ENCODE results near the gene TXNRD2.

Gene TXNRD2

DNA sequence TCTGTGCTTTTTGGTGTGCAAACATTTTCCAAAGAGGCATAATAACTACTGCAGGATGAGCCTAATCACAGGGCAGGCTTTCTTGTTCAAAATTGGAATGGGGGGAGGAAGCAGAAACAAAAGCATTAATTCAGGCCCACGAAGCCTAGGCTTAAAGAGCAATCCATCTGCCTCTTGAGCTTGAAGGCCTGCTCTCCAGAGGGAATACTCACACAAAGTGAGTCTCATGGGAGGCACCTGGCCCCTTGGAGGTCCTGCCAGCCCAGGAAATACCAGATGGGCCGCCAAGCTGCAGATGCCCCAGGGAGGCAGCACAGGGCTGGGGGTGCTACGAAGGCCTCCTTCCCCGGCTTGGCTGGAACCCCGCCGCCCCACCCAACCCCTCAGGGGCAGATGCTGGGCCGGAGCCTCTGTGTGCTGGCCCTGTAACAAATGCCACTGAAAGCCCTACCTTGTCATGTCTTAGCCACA, 39.3 kb downstream of the TXNRD2 start:
- H3K4me3 ChIP-seq (ENCODE audit: low read depth in 1 of 2, low read length in 1 of 2), result no peak overlapping the region
- peaks cover 46% of the 10 kb centered on the region for H3K36me3 ChIP-seq
- H3K4me1 ChIP-seq (ENCODE audit: control insufficient read depth in 1 of 2, insufficient read depth in 1 of 2, low read depth in 1 of 2, low read length in 1 of 2), result no peaks in the 10 kb centered on the region
- no peaks in the 10 kb centered on the region for H3K27me3 ChIP-seq
- no peak for TF ChIP-seq CTCF (IDR thresholded peaks at IDR 0.05)
- H3K9me3 ChIP-seq, result no peaks in the 10 kb centered on the region
- H3K27ac ChIP-seq, result no peak overlapping the region

DNA sequence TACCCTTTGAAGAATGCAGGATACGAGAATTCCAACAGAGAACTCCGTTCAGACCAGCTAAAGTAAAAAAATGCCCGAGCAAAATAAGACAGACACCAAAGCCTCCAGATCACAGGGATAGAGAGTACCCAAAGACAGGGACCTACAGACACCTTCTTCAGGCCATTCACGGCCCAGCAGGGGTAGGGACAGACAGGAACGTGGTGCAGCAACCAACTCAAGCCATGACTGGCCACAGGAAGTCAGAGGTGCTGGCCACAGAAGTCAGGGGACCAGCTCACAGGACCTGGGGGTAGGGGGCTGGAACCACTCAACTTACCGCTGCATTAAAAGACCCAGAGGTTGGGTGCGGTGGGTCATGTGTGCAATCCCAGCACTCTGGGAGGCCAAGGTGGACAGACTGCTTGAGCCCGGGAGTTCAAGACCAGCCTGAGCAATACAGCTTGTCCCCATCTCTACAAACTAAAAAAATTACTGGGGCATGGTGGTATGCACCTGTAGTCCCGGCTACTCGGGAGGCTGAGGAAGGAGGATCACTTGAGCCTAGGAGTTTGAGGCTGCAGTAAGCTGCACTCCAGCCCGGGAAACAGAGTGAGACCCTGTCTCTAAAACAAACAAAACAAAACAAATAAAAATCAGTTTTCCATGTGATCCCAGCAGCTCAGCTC, 39.9 kb downstream of the TXNRD2 start:
- Histone ChIP-seq H3K27ac (no peak overlapping the region), H3K9me3 (no peaks in the 10 kb centered on the region), H3K27me3 (no peaks in the 10 kb centered on the region), H3K36me3 (peaks cover 44% of the 10 kb centered on the region), H3K4me3 (ENCODE audit: low read depth in 1 of 2, low read length in 1 of 2) (no peak overlapping the region), H3K4me1 (ENCODE audit: control insufficient read depth in 1 of 2, insufficient read depth in 1 of 2, low read depth in 1 of 2, low read length in 1 of 2) (no peaks in the 10 kb centered on the region)
- TF ChIP-seq CTCF (IDR thresholded peaks at IDR 0.05), result no peak

GRCh38 chr22:19900707-19901436, 40.7 kb downstream of the TXNRD2 start:
- Histone ChIP-seq H3K36me3 (peaks cover 39% of the 10 kb centered on the region), H3K9me3 (no peaks in the 10 kb centered on the region), H3K4me1 (ENCODE audit: control insufficient read depth in 1 of 2, insufficient read depth in 1 of 2, low read depth in 1 of 2, low read length in 1 of 2) (no peaks in the 10 kb centered on the region), H3K27ac (no peak overlapping the region), H3K27me3 (no peaks in the 10 kb centered on the region), H3K4me3 (ENCODE audit: low read depth in 1 of 2, low read length in 1 of 2) (no peak overlapping the region)
- no peak for TF ChIP-seq CTCF (IDR thresholded peaks at IDR 0.05)

- Histone ChIP-seq H3K4me3 (ENCODE audit: low read depth in 1 of 2, low read length in 1 of 2) (no peak overlapping the region), H3K27ac (no peak overlapping the region), H3K9me3 (no peaks in the 10 kb centered on the region), H3K4me1 (ENCODE audit: control insufficient read depth in 1 of 2, insufficient read depth in 1 of 2, low read depth in 1 of 2, low read length in 1 of 2) (no peaks in the 10 kb centered on the region), H3K27me3 (no peaks in the 10 kb centered on the region), H3K36me3 (peaks cover 47% of the 10 kb centered on the region)
- TF ChIP-seq CTCF (IDR thresholded peaks at IDR 0.05), result no peak
These were observed 42.6 kb downstream of the TXNRD2 start for GRCh38 chr22:19898831-19899567.

DNA sequence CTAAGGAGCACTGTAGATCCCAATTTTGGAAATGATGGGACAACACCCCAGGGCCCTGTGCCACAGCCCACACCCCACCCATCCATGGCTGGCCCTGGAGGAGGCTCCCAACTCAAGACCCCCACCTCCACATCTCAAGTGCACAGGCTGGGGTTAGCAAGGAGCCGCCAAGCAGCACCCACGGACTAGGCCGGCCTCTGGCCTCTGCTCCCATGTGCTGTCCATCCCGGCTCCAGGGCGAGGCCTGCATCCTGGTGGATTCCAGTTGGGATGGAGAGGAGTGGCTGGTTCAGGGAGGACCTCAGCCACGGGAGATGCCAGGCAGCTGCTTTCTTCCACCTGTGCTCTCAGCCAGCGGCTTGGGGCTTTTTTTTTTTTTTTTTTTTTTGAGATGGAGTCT, 43.5 kb downstream of the TXNRD2 start:
- H3K27ac ChIP-seq, result no peak overlapping the region
- H3K4me3 ChIP-seq (ENCODE audit: low read depth in 1 of 2, low read length in 1 of 2), result no peak overlapping the region
- H3K9me3 ChIP-seq, result no peaks in the 10 kb centered on the region
- peaks cover 49% of the 10 kb centered on the region for H3K36me3 ChIP-seq
- TF ChIP-seq CTCF (IDR thresholded peaks at IDR 0.05), result no peak
- H3K27me3 ChIP-seq, result no peaks in the 10 kb centered on the region
- H3K4me1 ChIP-seq (ENCODE audit: control insufficient read depth in 1 of 2, insufficient read depth in 1 of 2, low read depth in 1 of 2, low read length in 1 of 2), result no peaks in the 10 kb centered on the region
